HG03196 (cell line): ENCODE results near the gene SYNGR3.

Source experiments
- ATAC-seq: cut with Tn5 transposase; IDR thresholded peaks from one replicate; pipeline ENCODE4 v1.9.1; 2021; ENCODE audit not compliant: unreplicated experiment

The SYNGR3 gene

DNA sequence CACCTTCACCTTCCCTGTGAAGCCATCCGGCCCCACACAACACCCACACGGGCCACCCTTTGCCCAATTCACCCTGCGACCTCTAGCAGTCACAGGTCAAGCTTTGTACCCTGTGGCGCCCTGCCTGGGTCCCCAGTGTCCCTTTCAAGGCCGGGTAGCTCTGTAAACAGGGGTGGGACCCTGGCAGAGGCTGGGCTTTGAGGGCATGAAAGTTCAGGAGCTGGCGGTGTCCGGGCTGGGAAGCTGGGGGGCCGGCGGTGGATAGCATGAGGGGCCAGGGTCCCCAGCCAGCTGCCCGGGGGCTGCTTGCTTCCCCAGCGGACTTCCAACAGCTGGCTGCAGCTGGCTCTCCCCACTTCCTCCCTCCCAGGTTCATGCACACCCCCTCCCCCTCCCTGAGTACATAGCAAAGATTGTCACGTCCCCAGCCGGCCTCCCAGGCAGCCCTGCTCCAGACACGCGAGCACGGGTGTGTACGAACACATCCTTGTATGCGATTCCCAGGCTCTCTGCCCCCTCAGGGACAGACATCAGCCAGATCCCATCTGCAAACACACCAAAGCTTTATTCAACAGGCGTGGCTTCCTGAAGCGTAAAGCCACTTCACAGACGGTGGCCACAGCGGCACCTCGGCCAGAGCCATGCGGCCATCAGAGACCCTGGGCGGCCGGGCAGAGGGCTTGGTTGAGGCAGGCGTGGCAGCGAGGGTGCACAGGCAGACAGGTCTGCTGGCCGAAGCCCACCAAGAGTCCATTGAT is 49.7 kb downstream of the SYNGR3 start:
- ATAC-seq: no peak

DNA sequence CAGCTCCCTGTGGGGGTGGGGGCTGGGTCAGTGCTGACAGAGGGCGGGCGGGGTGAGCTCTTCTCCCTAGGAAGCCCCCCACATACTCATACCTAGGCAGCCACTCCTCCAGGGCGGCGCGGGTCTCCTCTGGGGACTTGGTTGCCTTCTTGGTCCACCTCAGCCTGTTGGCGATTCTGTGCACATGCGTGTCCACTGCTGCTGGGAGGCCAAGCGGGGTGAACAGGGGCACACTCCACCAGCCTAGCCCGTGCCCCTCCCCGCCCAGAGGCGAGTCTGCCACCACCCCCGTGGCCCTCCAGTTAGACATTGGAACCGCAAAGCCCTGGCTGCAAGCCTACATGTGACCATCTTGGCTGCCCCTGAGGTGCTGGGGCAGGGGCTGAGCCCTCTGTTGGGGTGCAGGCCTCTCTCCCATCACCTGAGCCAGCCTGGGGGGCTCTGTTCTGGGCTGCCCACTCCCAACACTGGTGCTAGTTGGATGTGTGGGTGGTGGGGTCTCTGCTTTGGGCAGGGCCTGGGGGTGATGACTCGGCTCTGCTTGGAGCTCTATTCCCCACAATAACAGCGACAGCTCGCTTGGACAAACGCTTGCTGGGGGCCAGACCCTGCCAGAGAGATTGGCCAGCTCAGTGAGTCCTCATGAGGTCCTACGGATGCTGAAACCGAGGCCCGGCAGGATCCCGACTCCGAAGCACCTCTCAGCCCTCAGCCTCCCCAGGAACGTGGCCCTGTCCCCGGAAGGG is 50.4 kb downstream of the SYNGR3 start:
- no peak for ATAC-seq

DNA sequence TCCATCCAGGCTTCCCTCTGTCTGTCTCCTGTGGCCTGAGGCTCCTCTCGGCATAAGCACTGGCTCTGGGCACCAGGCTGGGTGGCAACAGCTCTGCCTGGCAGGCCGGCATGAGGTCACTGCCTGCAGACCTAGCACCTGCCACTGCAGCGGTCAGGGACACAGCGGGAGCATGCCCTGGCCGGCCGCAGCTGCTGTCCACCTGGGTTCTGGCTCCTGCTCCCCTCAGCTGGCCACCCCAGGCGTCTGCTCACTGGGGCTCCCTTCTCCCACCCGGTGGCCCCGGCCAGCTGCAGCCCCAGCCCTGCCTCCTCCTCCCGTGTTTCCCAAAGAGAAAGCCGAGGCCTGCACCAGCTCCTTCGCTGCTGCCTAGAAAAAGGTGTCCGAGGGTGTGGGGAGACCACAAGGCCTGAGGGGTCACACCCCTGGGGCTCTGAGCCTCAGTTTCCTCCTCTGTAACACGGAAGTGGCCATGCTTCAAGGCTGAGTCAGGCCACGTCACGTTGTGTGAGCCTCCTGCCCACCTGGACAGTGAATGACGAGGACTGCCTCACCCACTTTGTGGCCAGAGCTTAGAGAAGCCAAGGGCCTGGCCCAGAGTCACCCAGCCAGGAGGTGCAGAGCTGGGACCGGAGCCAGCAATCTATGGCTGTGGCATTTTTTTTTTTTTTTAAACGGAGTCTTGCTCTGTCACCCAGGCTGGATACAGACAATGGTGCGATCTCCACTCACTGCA is 51.2 kb downstream of the SYNGR3 start:
- no peak for ATAC-seq

DNA sequence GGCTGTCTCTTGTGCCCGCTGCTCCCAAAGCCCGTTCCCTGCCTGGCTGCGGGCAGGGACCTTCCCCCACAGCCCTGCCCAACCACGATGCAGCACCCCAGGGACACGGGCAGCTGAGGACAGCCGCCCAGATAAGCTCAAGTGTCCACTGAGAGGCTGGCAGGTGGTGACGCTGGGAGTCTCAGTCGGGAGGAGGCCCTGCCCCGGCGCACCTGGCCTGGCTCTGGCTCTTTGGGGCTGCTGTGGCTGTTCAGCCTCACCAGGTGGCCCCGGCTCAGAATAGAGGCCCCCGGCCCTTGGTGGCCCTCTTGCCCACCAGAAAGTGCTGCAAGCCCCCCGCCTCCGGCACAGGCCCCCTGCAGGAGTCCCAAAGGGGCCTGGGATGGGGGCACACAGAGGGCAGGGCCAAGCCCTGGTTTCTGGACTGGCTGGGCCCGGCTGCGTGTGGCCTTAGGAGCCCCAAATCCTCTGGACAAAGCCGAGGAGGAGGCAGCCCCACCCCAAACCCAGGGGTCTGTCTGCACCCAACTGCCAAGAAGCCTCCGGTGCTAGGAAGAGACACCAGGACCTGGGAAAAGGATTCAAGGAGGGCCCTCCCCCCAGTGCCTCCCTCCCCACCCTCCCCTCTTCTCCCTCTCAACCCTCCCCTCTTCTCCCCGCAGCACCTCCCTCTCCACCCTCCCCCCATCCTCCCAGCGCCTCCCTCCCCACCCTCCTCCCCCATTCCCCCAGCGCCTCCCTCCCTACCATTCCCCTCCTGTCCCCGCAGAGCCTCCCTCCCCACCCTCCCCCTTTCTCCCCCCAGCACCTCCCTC is 52.6 kb downstream of the SYNGR3 start:
- ATAC-seq: no peak

DNA sequence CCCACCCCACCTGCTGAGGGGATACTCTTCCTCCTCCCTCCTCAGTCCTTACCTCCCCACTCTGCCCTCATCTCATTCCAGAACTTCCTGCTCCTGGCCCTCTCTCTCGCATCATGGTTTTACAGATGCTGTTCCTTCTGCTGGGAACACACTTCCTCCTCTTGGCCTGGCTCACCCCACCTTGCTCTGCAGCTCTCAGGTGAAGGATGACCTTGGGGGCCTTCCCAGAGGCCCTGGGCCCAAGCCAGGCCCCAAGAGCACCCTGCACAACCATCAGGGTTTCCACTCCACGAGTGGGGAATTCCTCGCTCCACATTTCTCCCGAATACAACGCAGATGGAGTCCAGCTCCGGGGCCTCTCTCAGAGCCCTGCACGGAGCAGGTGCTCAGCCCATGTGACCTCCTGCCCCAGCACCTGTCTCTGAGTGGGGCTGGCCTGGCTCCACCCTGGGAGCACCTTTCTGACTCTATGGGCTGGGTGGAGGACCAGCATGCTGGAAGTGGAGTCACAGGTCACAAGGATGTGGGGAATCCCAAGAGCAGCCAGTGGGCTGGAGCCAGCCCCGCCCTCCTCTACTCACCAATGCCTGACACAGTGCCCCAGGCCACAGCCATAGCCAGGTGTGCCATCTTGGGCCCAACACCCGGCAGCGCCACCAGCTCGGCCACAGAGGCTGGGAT is 53.4 kb downstream of the SYNGR3 start:
- ATAC-seq: no peak
